Measurements from ENCODE around the gene MED9. TPM values are rescaled to one million over a fixed set of nuclear protein-coding genes. Genes with fewer than 3 reads are reported as not detected.

Gene MED9
- total RNA-seq, 2 donors from 2014 or later, result 15.0 to 15.5 TPM

GRCh38 chr17:17512866-17513265 is 36.1 kb downstream of the MED9 start:
- Mint-ChIP-seq H3K36me3 (ENCODE audit: insufficient read depth in 2 of 2) (no peaks in the 10 kb centered on the region), H3K27ac (no peak overlapping the region), H3K4me3 (no peak overlapping the region), H3K9me3 (no peaks in the 10 kb centered on the region), H3K4me1 (ENCODE audit: low read depth) (peaks cover 7% of the 10 kb centered on the region), H3K27me3 (ENCODE audit: low read depth) (no peaks in the 10 kb centered on the region)
- ATAC-seq (replicated peaks in 1 of 2), result no peak
- DNase-seq, result no peak

DNA sequence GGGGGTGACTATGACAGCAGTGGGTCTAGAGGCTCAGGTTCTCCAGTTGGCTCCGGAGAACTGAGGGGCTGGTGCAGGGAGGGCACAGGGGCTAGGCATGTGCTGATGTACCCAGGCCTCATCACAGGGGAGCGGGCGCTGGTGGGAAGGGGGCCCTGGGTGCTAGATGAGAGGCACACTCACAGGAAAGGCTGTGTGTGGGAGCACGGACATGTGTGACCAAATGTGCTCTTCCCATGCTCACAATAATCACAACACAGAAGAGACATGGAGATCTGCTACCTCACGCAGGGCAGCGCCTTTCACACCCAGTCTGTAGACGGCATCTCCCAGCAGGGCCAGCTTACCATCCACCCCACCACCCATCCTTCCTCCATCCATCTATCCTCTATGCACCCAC is 36.8 kb downstream of the MED9 start:
- DNase-seq (no peak), ATAC-seq (replicated peaks in 1 of 2) (no peak)
- Mint-ChIP-seq H3K4me3 (no peak overlapping the region), H3K36me3 (ENCODE audit: insufficient read depth in 2 of 2) (no peaks in the 10 kb centered on the region), H3K27me3 (ENCODE audit: low read depth) (no peaks in the 10 kb centered on the region), H3K27ac (no peak overlapping the region), H3K4me1 (ENCODE audit: low read depth) (peaks cover 7% of the 10 kb centered on the region), H3K9me3 (no peaks in the 10 kb centered on the region)

GRCh38 chr17:17514361-17514992 is 37.7 kb downstream of the MED9 start:
- H3K4me3 Mint-ChIP-seq, result no peak overlapping the region
- no peak for DNase-seq
- H3K27ac Mint-ChIP-seq, result no peak overlapping the region
- ATAC-seq (replicated peaks in 1 of 2), result no peak
- H3K27me3 Mint-ChIP-seq (ENCODE audit: low read depth), result no peaks in the 10 kb centered on the region
- H3K4me1 Mint-ChIP-seq (ENCODE audit: low read depth), result peaks cover 7% of the 10 kb centered on the region
- no peaks in the 10 kb centered on the region for H3K9me3 Mint-ChIP-seq
- H3K36me3 Mint-ChIP-seq (ENCODE audit: insufficient read depth in 2 of 2), result no peaks in the 10 kb centered on the region

GRCh38 chr17:17514993-17515933 is 38.5 kb downstream of the MED9 start:
- Mint-ChIP-seq H3K4me3 (no peak overlapping the region), H3K27ac (no peak overlapping the region), H3K9me3 (no peaks in the 10 kb centered on the region), H3K27me3 (ENCODE audit: low read depth) (no peaks in the 10 kb centered on the region), H3K4me1 (ENCODE audit: low read depth) (peaks cover 7% of the 10 kb centered on the region), H3K36me3 (ENCODE audit: insufficient read depth in 2 of 2) (no peaks in the 10 kb centered on the region)
- no peak for ATAC-seq (replicated peaks in 1 of 2)
- no peak for DNase-seq

- Mint-ChIP-seq H3K4me1 (ENCODE audit: low read depth) (peaks cover under 1% of the 10 kb centered on the region), H3K27ac (no peak overlapping the region), H3K36me3 (ENCODE audit: insufficient read depth in 2 of 2) (no peaks in the 10 kb centered on the region), H3K4me3 (no peak overlapping the region), H3K9me3 (no peaks in the 10 kb centered on the region), H3K27me3 (ENCODE audit: low read depth) (no peaks in the 10 kb centered on the region)
- ATAC-seq (replicated peaks in 1 of 2) (no peak), DNase-seq (no peak)
Observed at GRCh38 chr17:17515934-17516930, 39.4 kb downstream of the MED9 start.

DNA sequence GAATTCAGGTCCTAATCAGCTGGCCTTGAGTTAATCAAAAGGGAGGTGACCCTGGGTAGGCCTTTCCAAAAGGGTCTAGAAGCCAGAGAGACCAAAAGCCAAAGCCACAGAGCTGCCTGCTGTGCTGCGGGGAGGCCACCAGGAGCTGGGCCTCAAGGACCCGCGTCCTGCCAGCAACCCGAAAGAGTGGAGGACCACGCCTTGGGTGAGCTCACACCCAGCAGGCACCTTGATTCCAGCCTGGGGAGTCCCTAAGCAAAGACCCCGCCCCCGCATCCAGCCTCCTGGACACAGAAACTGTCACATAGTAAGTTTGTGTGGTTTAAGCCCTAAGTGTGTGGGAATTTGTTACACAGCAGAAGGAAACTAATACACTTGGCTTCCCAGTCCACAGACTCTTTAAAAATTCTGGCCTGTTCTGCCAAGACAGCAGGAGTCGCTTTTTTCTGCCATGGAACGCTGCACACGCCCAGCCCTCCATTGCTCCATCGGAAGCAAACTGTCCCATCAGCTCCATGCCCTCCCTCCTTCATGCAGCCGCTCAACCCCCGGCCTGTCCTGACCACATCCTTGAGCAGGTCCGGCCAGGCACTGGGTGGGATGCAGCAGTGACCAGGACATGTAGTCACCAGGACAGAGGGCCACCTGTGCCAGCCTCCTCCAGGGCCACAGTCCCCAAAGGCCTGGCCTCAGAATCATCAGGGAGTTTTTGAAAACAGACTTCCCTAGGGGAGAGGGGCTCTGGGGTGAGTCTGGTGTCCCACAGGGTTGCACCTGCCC is 40.3 kb downstream of the MED9 start:
- no peak overlapping the region for H3K27ac Mint-ChIP-seq
- ATAC-seq (replicated peaks in 1 of 2) (no peak), DNase-seq (no peak)
- H3K27me3 Mint-ChIP-seq (ENCODE audit: low read depth), result no peaks in the 10 kb centered on the region
- no peaks in the 10 kb centered on the region for H3K4me1 Mint-ChIP-seq (ENCODE audit: low read depth)
- no peak overlapping the region for H3K4me3 Mint-ChIP-seq
- H3K36me3 Mint-ChIP-seq (ENCODE audit: insufficient read depth in 2 of 2), result no peaks in the 10 kb centered on the region
- no peaks in the 10 kb centered on the region for H3K9me3 Mint-ChIP-seq

- H3K27ac Mint-ChIP-seq, result no peak overlapping the region
- H3K36me3 Mint-ChIP-seq (ENCODE audit: insufficient read depth in 2 of 2), result no peaks in the 10 kb centered on the region
- H3K9me3 Mint-ChIP-seq, result no peaks in the 10 kb centered on the region
- ATAC-seq (replicated peaks in 1 of 2), result no peak
- H3K4me3 Mint-ChIP-seq, result no peak overlapping the region
- no peaks in the 10 kb centered on the region for H3K4me1 Mint-ChIP-seq (ENCODE audit: low read depth)
- DNase-seq, result no peak
- H3K27me3 Mint-ChIP-seq (ENCODE audit: low read depth), result no peaks in the 10 kb centered on the region
Observed at GRCh38 chr17:17518014-17518413, 41.2 kb downstream of the MED9 start.

DNA sequence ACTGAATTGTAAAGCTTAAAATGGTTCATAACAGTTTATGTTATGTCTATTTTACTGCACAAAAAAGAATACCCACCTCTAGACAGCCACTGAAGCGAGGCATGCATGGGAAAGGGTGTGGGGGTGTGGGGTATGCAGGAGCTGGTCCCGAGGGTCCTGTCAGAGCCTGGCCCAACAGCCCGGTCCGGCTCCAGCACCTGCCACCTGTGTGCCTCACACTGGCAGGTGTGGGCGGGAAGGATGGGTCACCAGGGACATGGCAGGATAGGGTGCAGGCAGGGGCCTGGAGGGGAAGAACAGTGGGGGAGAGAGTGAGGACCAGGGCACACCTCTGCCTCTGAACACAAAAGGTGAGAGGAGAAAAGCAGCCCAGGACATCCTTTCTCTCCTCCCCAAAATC is 42.2 kb downstream of the MED9 start:
- DNase-seq (no peak), ATAC-seq (replicated peaks in 1 of 2) (no peak)
- Mint-ChIP-seq H3K4me3 (no peak overlapping the region), H3K27ac (no peak overlapping the region), H3K4me1 (ENCODE audit: low read depth) (no peaks in the 10 kb centered on the region), H3K27me3 (ENCODE audit: low read depth) (no peaks in the 10 kb centered on the region), H3K36me3 (ENCODE audit: insufficient read depth in 2 of 2) (no peaks in the 10 kb centered on the region), H3K9me3 (no peaks in the 10 kb centered on the region)

DNA sequence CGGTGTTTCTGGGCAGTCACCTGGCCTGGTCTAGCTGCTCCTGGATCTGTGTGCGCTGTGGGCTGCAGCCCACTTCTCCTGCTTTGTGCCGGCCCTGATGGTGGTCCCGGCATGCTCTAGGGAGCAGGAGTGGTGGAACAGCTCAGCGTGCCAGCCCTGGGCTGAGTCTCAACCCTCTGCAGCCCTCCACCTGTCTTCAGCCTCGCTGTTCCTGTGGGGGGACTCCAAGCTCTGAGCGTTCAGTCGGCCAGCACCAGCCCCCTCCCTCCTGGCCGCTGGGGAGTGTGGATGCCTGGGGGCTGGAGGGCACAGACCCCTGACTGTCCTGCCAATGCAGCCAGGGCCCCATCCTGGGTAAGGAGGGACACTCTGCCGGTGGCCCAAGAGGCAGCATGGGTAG is 43.1 kb downstream of the MED9 start:
- no peaks in the 10 kb centered on the region for H3K27me3 Mint-ChIP-seq (ENCODE audit: low read depth)
- no peaks in the 10 kb centered on the region for H3K36me3 Mint-ChIP-seq (ENCODE audit: insufficient read depth in 2 of 2)
- no peak overlapping the region for H3K4me3 Mint-ChIP-seq
- H3K4me1 Mint-ChIP-seq (ENCODE audit: low read depth), result no peaks in the 10 kb centered on the region
- H3K9me3 Mint-ChIP-seq, result no peaks in the 10 kb centered on the region
- H3K27ac Mint-ChIP-seq, result no peak overlapping the region
- no peak for ATAC-seq (replicated peaks in 1 of 2)
- no peak for DNase-seq

DNA sequence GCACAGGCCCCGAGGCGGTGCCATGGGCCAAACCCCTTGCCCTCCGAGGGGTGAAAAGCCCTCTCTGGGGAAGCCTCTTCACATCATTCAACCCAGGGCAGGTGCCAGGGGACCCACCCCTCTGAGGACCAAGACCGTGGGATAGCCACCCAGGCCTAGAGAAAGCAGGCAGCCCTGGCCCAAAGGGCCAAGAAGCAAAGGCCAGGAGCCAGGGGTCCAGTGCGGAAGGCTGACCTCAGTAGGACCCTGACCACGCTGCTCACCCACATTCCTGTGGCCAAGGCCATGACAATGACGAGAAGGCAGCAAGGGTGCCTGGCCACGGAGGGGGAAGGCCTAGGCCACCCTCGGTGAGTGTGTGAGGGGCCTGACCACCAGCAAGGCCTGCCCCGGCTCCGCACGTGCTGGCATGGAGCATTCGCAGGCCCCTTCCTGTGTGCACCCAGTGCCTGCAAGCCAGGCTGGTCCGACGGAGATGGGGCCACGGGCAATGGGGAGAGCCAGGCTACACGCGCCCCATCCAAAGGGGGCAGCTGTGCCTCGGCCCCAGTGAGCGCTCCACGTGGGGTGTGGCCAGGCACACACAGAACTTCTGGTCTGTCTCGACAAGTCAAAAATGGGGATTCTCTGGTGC is 43.9 kb downstream of the MED9 start:
- H3K4me3 Mint-ChIP-seq, result no peak overlapping the region
- no peak for DNase-seq
- ATAC-seq (replicated peaks in 1 of 2), result no peak
- no peaks in the 10 kb centered on the region for H3K4me1 Mint-ChIP-seq (ENCODE audit: low read depth)
- H3K27me3 Mint-ChIP-seq (ENCODE audit: low read depth), result no peaks in the 10 kb centered on the region
- no peaks in the 10 kb centered on the region for H3K9me3 Mint-ChIP-seq
- H3K36me3 Mint-ChIP-seq (ENCODE audit: insufficient read depth in 2 of 2), result no peaks in the 10 kb centered on the region
- no peak overlapping the region for H3K27ac Mint-ChIP-seq

DNA sequence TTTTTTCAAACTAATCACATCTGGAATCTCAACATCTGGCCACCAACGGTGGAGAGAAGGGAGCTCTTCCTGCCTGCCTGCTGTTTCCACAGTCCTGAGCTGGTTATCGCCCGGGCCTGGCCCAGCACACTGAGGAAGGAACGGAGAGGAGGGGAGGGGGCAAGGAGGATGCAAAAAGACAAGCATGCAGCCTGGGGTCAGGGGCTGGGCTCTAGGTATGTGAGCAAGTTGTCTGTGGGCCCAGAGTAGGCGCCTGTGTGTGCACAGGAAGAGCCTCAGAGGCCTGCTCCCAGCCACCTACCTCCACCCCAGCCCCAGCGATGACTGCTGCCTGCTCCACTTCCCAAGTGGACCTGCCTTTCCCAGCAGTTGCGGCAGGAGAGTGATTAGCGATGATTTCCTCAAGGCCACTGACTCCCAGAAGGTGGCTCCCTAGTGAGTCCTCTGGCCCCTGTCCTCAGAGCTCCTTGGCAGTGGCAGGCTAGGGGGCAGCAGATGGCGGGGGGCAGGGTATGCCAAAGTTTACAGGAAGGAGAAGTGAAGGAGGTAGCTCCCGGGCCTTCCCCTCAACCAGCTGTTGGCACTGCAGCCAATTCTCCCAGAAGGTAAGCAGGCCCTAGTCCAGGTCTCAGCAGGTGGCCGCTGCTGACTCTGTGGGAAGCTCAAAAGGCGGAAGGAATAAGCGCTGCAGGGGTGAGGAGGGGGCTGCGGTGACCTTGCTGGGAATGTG is 46.4 kb downstream of the MED9 start:
- no peaks in the 10 kb centered on the region for H3K36me3 Mint-ChIP-seq (ENCODE audit: insufficient read depth in 2 of 2)
- H3K9me3 Mint-ChIP-seq, result no peaks in the 10 kb centered on the region
- DNase-seq (no peak), ATAC-seq (replicated peaks in 1 of 2) (no peak)
- no peak overlapping the region for H3K4me3 Mint-ChIP-seq
- no peaks in the 10 kb centered on the region for H3K27me3 Mint-ChIP-seq (ENCODE audit: low read depth)
- H3K27ac Mint-ChIP-seq, result no peak overlapping the region
- no peaks in the 10 kb centered on the region for H3K4me1 Mint-ChIP-seq (ENCODE audit: low read depth)

All from activated T-cell treated with anti-CD3 and anti-CD28 coated beads, Interleukin-2, amount 50 U/mL, for 72 hours (primary cell).